SU-DHL-6 (cell line): ENCODE measurements around the gene CZIB.

Experiments
- CTCF ChIP-seq: fragments of 200-600 bp; sonication (generic); IDR thresholded peaks from one replicate; pipeline ENCODE4 v1.5.1; 2017; ENCODE audit warnings: antibody characterized with exemption, mild to moderate bottlenecking, low read length, moderate library complexity; ENCODE audit not compliant: insufficient read depth, poor library complexity, severe bottlenecking
- EZH2phosphoT487 ChIP-seq: fragments of 200-600 bp; sonication (generic), shearing (Covaris generic); conservative IDR thresholded peaks from 2 replicates; pipeline ENCODE4 v1.6.1; 2018; ENCODE audit warnings: mild to moderate bottlenecking, antibody characterized with exemption, low read length, moderate library complexity, mixed read lengths

GRCh38 chr1:53182111-53182593 lies 38.3 kb downstream of the CZIB start:
- TF ChIP-seq CTCF (peak; percentile 87), EZH2phosphoT487 (no peak)
